ENCODE measurements around the gene IDH3G.
"Not testable (repeated sequence)": the region's sequence is repeated elsewhere in the genome, so short reads cannot be mapped to it uniquely, and the experiment has no call there.

The IDH3G gene

DNA sequence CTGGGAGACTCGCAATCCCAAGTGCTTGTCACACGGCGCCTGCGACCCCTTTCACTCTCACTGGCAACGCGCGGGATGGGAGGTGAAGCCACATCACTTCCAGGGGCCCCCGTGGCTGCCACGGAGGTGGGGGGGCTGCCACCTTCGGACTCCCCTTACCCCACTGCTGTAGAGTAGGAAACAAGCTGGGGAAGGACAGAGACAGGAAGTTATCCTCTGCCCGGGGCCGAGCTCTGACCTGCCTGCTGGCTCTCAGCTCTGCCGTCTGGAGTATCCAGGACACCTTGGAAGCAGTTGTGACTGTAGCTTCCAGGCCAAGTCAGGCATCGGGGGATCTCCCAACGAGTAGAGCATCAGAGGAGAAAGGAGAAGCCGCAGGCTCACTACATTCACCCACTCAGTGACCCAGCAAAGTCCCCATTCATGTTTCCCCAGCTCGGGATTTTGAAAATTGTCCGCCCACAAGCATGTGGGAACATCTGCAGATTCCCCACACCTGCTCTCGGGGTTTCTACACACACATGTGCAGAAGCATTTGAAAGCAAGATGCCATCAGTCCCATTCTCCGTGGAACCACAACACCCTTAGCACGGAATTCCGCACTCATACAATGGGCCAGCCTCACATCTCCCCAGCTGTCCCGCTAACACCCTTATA is 25.3 kb upstream of the IDH3G start:
- 0 out of 2 replicates have a peak overlapping the region, but pooled peaks have one; percentile 22 for H2AFZ ChIP-seq (ENCODE audit: low read depth)
- H3K4me1 ChIP-seq (ENCODE audit: low read depth, poor library complexity, severe bottlenecking) = no peaks in the 10 kb centered on the region
- no peak overlapping the region for H3K4me3 ChIP-seq (IDR thresholded peaks at IDR 0.05; ENCODE audit: insufficient read depth, low read depth, low read length)
- H3K27ac ChIP-seq = no peak overlapping the region
- peak overlapping the region; percentile 48 for H3K4me2 ChIP-seq
- H3K79me2 ChIP-seq (ENCODE audit: insufficient read depth, low read depth) = no peaks in the 10 kb centered on the region
- no peaks in the 10 kb centered on the region for H3K36me3 ChIP-seq (ENCODE audit: insufficient read depth)
- no peaks in the 10 kb centered on the region for H4K20me1 ChIP-seq (ENCODE audit: insufficient read depth)
- H3K27me3 ChIP-seq (ENCODE audit: insufficient read depth, low read depth) = peaks cover 45% of the 10 kb centered on the region; the same call in 1 of the 2 replicates
- TF ChIP-seq, protein P1, sequence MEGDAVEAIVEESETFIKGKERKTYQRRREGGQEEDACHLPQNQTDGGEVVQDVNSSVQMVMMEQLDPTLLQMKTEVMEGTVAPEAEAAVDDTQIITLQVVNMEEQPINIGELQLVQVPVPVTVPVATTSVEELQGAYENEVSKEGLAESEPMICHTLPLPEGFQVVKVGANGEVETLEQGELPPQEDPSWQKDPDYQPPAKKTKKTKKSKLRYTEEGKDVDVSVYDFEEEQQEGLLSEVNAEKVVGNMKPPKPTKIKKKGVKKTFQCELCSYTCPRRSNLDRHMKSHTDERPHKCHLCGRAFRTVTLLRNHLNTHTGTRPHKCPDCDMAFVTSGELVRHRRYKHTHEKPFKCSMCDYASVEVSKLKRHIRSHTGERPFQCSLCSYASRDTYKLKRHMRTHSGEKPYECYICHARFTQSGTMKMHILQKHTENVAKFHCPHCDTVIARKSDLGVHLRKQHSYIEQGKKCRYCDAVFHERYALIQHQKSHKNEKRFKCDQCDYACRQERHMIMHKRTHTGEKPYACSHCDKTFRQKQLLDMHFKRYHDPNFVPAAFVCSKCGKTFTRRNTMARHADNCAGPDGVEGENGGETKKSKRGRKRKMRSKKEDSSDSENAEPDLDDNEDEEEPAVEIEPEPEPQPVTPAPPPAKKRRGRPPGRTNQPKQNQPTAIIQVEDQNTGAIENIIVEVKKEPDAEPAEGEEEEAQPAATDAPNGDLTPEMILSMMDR (conservative IDR thresholded peaks at IDR 0.05; ENCODE audit: low read depth, low read length) = no peak
- H3K9ac ChIP-seq = no peak overlapping the region

DNA sequence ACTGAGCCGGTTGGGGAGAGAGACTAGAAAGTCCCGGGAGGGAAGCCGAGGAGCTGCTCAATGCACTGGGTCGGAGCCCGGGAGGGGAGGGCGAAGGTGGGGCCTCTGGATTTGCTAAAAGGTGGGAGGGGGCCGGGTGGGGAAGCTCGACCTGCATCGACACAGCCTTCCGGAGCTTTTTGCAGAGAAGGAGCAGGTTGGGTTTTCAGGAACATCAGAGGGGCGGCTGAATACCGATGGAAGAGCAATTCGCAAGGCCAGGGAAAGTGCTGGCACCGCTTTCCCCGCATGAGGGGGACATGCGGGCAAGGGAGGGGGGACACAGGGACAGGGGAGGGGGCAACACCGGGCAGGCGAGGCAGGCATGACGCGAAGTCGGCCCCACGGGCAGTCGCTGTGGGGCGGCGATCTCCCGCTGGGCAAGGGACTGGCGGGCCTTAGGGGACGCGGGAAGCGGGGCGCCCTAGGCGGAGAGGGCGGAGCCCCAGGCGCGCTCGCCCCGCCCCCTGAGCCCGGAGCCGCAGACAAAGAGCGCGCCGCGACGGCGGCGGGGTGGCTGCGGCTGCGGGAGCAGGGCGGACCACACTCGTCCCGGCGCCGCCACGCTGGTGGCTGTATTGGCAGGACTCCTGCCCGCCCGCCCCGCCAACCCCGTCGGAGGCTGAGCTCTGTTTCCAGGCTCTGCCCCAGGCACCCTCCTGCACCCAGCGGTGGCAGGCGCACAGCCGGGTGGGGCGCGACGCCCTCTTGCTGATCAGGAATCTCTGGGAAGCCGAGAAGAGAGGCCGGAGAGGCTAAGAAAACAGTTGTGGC is 24.6 kb upstream of the IDH3G start:
- H2AFZ ChIP-seq (ENCODE audit: low read depth) = 0 out of 2 replicates have a peak overlapping the region, but pooled peaks have one; percentile 22
- H3K79me2 ChIP-seq (ENCODE audit: insufficient read depth, low read depth) = no peaks in the 10 kb centered on the region
- no peak overlapping the region for H3K9ac ChIP-seq
- peak overlapping the region; percentile 48 for H3K4me2 ChIP-seq
- H3K4me1 ChIP-seq (ENCODE audit: low read depth, poor library complexity, severe bottlenecking) = no peaks in the 10 kb centered on the region
- peaks cover 40% of the 10 kb centered on the region; the same call in 1 of the 2 replicates for H3K27me3 ChIP-seq (ENCODE audit: insufficient read depth, low read depth)
- no peak overlapping the region for H3K27ac ChIP-seq
- H4K20me1 ChIP-seq (ENCODE audit: insufficient read depth) = no peaks in the 10 kb centered on the region
- no peaks in the 10 kb centered on the region for H3K36me3 ChIP-seq (ENCODE audit: insufficient read depth)
- TF ChIP-seq, protein P1 (conservative IDR thresholded peaks at IDR 0.05; ENCODE audit: low read depth, low read length) = no peak
- no peak overlapping the region for H3K4me3 ChIP-seq (IDR thresholded peaks at IDR 0.05; ENCODE audit: insufficient read depth, low read depth, low read length)

DNA sequence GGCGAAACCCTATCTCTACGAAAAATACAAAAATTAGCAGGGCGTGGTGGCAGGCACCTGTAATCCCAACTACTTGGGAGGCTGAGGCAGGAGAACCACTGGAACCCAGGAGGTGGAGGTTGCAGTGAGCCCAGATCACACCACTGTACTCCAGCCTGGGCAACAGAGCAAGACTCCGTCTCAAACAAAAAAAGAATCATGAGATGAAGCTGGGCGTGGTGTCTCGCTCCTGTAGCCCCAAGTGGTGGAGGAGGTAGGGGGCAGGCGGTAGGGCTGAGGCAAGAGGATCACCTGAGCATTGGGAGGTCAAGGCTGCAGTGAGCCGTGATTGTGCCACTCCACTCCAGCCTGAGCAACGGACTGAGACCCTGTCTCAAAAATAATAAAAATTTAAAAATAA is 23.9 kb upstream of the IDH3G start:
- not testable (repeated sequence) for H3K4me2 ChIP-seq; H4K20me1 ChIP-seq (ENCODE audit: insufficient read depth); H2AFZ ChIP-seq (ENCODE audit: low read depth); H3K79me2 ChIP-seq (ENCODE audit: insufficient read depth, low read depth); H3K4me1 ChIP-seq (ENCODE audit: low read depth, poor library complexity, severe bottlenecking); H3K4me3 ChIP-seq (IDR thresholded peaks at IDR 0.05; ENCODE audit: insufficient read depth, low read depth, low read length); H3K36me3 ChIP-seq (ENCODE audit: insufficient read depth); H3K9ac ChIP-seq; H3K27ac ChIP-seq
- peaks cover 45% of the 10 kb centered on the region for H3K27me3 ChIP-seq (ENCODE audit: insufficient read depth, low read depth)

DNA sequence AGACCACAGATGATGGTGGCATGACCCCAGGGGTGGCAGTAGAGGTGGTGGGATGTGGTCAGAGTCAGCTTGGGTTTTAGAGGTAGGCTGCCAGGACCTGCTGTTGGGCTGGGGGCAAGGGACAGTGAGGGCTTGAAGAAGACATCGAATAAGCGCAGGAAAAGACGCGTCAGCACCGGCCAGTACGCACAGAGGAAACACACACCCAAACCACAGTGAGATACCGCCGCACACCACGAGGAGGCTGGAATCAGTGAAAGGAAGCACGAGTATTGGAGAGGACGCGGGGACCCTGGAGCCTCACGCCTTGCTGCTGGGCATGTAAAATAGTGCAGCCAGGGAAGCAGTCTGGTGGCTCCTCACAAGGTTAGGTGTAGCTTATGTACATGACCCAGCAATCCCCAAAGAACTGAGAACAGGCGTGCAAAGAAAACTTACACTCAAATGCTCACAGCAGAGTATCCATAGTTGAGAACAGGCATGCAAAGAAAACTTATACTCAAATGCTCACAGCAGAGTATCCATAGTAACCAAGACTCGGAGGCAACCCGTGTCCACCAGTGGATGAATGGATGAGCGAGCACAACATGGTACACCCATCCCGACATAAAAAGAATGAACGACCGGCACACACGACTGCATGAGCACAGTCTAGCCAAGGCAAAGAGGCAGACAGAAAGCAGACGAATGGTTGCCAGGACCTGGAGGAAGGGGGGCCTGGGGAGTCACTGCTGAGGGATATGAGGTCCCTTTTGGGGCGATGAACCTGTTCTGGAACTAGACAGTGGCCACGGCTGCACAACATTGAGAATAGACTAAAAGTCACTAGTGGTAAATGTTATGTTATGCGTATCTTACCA is 22.9 kb upstream of the IDH3G start:
- no peaks in the 10 kb centered on the region for H3K4me1 ChIP-seq (ENCODE audit: low read depth, poor library complexity, severe bottlenecking)
- H3K27me3 ChIP-seq (ENCODE audit: insufficient read depth, low read depth) = peaks cover 45% of the 10 kb centered on the region
- no peak overlapping the region for H3K4me2 ChIP-seq
- H3K4me3 ChIP-seq (IDR thresholded peaks at IDR 0.05; ENCODE audit: insufficient read depth, low read depth, low read length) = no peak overlapping the region
- no peak overlapping the region for H2AFZ ChIP-seq (ENCODE audit: low read depth)
- TF ChIP-seq, protein P1 (conservative IDR thresholded peaks at IDR 0.05; ENCODE audit: low read depth, low read length) = no peak
- H4K20me1 ChIP-seq (ENCODE audit: insufficient read depth) = no peaks in the 10 kb centered on the region
- H3K79me2 ChIP-seq (ENCODE audit: insufficient read depth, low read depth) = no peaks in the 10 kb centered on the region
- H3K27ac ChIP-seq = no peak overlapping the region
- no peaks in the 10 kb centered on the region for H3K36me3 ChIP-seq (ENCODE audit: insufficient read depth)
- H3K9ac ChIP-seq = no peak overlapping the region

Measured in KMS-11 (cell line).